PC-9 (cell line): ENCODE data around the gene OR51E2. TPM values are rescaled to one million over a fixed set of nuclear protein-coding genes. Genes with fewer than 3 reads are reported as not detected.

Experiments
- BruUV-seq: library from RNA; stranded (reverse); fragments of 400-500 nt; replicated peaks from 2 replicates; lab custom pipeline; 2021; lab: Mats Ljungman, UMichigan
- CTCF ChIA-PET: fragments of 300-600 bp; sonication (Branson Sonifier 250); formaldehyde crosslinking; loops from one replicate; lab custom pipeline; 2022; ENCODE audit warnings: antibody characterized with exemption; lab: Charles Lee
- POLR2A ChIA-PET: fragments of 300-600 bp; sonication (Branson Sonifier 250); formaldehyde crosslinking; loops from one replicate; lab custom pipeline; 2022; ENCODE audit warnings: antibody characterized with exemption; ENCODE audit not compliant: unreplicated experiment; lab: Charles Lee
- DNase-seq, 2 experiments: peaks; one replicate each; pipeline versions ENCODE4 v3.0.0 to v3.0.0-alpha.2; 2015 to 2022; ENCODE audit warnings: mixed read lengths in 1 of 2
- H2AFZ ChIP-seq: fragments of 200-600 bp; sonication (generic); 2 replicates; pipeline ENCODE4 v1.8.1; 2017; ENCODE audit warnings: antibody characterized with exemption
- H3F3A ChIP-seq: fragments of 200-600 bp; sonication (generic); 2 replicates; pipeline ENCODE4 v1.8.1; 2017; ENCODE audit warnings: antibody characterized with exemption, mild to moderate bottlenecking, low read depth; ENCODE audit not compliant: insufficient read depth
- H3K27ac ChIP-seq: fragments of 200-600 bp; sonication (generic); 2 replicates; pipeline ENCODE4 v1.6.1; 2016; ENCODE audit warnings: mixed run types
- H3K27me3 ChIP-seq: fragments of 200-600 bp; sonication (generic); 2 replicates; pipeline ENCODE4 v1.6.1; 2016; ENCODE audit warnings: low read depth, mixed run types; ENCODE audit not compliant: insufficient read depth
- H3K36me3 ChIP-seq: fragments of 200-600 bp; sonication (generic); 2 replicates; pipeline ENCODE4 v1.6.1; 2016; ENCODE audit warnings: low read depth, mixed run types
- H3K4me1 ChIP-seq: fragments of 200-600 bp; sonication (generic); replicated peaks from 2 replicates; pipeline ENCODE4 v1.6.1; 2016; ENCODE audit warnings: mixed run types; ENCODE audit not compliant: insufficient read depth
- H3K4me2 ChIP-seq: fragments of 200-600 bp; sonication (generic); 2 replicates; pipeline ENCODE4 v1.6.1; 2017; ENCODE audit warnings: mixed run types
- H3K4me3 ChIP-seq: fragments of 200-600 bp; sonication (generic); 2 replicates; pipeline ENCODE4 v1.6.1; 2016; ENCODE audit warnings: mixed run types
- H3K79me2 ChIP-seq: fragments of 200-600 bp; sonication (generic); 2 replicates; pipeline ENCODE4 v1.6.1; 2017; ENCODE audit warnings: low read depth, mixed run types
- H3K9me2 ChIP-seq: fragments of 200-600 bp; sonication (generic); 2 replicates; pipeline ENCODE4 v1.8.1; 2017; ENCODE audit warnings: mild to moderate bottlenecking; ENCODE audit not compliant: insufficient read depth
- H3K9me3 ChIP-seq: fragments of 200-600 bp; sonication (generic); 2 replicates; pipeline ENCODE4 v1.8.1; 2016; ENCODE audit warnings: low read depth; ENCODE audit not compliant: insufficient read depth
- H4K20me1 ChIP-seq: fragments of 200-600 bp; sonication (generic); 2 replicates; pipeline ENCODE4 v1.8.1; 2017; ENCODE audit not compliant: insufficient read depth
- EZH2 ChIP-seq: fragments of 200-600 bp; sonication (generic); IDR thresholded peaks from 2 replicates; pipeline ENCODE4 v1.8.0; 2017; ENCODE audit warnings: antibody characterized with exemption, low read depth
- intact Hi-C: fragments of 100-400 bp; cut with micrococcal nuclease; formaldehyde crosslinking; loops from one replicate; pipeline ENCODE4 v1.10.0; 2022; ENCODE audit not compliant: unreplicated experiment
- total RNA-seq: library from RNA; stranded (reverse); gene quantifications from 2 replicates; pipeline ENCODE4 v1.2.3, GENCODE V29; 2021
- TF ChIP-seq, protein P1 (sequence below): fragments of 200-600 bp; sonication (generic); conservative IDR thresholded peaks from 2 replicates; pipeline ENCODE4 v1.6.1; 2017; ENCODE audit warnings: mixed run types, antibody characterized with exemption, mild to moderate bottlenecking, moderate library complexity

OR51E2 gene
- total RNA-seq, 1 experiment from 2014 or later, result not detected

DNA sequence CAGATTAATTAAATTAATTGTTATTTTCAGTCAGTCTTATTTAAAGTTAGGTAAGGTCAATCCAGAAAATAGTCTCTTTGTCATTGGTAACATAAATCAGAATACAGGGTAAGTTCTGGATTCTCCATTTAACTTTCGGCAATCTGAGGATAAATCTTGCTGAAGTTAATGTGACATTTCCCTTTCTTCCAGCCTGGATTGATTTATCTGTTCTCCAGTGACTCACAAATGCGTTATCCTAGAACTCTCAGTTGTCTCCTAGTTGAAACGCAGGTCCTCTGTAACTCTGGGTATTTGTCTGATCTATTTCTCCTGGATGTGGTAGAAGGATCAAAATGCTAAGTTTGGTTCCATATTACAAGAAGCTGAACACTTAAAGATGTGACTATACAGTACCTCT lies 32.9 kb downstream of the OR51E2 start:
- no peaks in the 10 kb centered on the region for H3K4me1 ChIP-seq
- DNase-seq, result no peak
- no peak overlapping the region for H3K4me3 ChIP-seq
- no peaks in the 10 kb centered on the region for H3K36me3 ChIP-seq
- no peak overlapping the region for H2AFZ ChIP-seq
- H3K4me2 ChIP-seq, result no peak overlapping the region
- no peaks in the 10 kb centered on the region for H4K20me1 ChIP-seq
- TF ChIP-seq, protein P1, sequence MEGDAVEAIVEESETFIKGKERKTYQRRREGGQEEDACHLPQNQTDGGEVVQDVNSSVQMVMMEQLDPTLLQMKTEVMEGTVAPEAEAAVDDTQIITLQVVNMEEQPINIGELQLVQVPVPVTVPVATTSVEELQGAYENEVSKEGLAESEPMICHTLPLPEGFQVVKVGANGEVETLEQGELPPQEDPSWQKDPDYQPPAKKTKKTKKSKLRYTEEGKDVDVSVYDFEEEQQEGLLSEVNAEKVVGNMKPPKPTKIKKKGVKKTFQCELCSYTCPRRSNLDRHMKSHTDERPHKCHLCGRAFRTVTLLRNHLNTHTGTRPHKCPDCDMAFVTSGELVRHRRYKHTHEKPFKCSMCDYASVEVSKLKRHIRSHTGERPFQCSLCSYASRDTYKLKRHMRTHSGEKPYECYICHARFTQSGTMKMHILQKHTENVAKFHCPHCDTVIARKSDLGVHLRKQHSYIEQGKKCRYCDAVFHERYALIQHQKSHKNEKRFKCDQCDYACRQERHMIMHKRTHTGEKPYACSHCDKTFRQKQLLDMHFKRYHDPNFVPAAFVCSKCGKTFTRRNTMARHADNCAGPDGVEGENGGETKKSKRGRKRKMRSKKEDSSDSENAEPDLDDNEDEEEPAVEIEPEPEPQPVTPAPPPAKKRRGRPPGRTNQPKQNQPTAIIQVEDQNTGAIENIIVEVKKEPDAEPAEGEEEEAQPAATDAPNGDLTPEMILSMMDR, result no peak
- no peak for TF ChIP-seq EZH2
- no peaks in the 10 kb centered on the region for H3K79me2 ChIP-seq
- BruUV-seq, result no TSS peak
- H3K27ac ChIP-seq, result no peak overlapping the region
- ChIA-PET POLR2A (no interaction called here), CTCF (no interaction called here)
- intact Hi-C loops, result no loop called here
- no peaks in the 10 kb centered on the region for H3K9me3 ChIP-seq
- H3K27me3 ChIP-seq, result peaks cover 5% of the 10 kb centered on the region; the same call in 1 of the 2 replicates
- no peaks in the 10 kb centered on the region for H3F3A ChIP-seq
- no peaks in the 10 kb centered on the region for H3K9me2 ChIP-seq

DNA sequence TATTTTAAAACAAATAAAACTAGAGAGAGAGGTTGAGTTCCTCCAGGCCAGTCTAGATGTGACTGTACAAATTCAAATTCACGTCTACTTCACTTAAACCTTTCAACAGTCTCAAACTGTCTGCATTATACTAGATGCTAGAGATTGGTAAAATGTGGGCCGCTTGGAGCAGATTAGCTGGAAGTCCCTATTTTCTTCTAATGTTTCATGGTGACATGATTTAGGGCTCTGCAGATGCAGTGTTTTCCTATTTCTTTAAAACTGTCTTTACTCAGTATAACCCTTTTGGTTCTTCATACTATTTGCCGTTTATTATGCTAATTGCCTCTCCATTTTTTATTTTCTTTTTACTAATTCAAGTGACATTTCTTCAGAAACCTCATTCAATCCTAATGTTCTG lies 33.5 kb downstream of the OR51E2 start:
- H3K79me2 ChIP-seq, result no peaks in the 10 kb centered on the region
- no peak for TF ChIP-seq EZH2
- TF ChIP-seq, protein P1, result no peak
- no peaks in the 10 kb centered on the region for H3K36me3 ChIP-seq
- BruUV-seq, result no TSS peak
- H3K4me1 ChIP-seq, result no peaks in the 10 kb centered on the region
- intact Hi-C loops, result no loop called here
- ChIA-PET POLR2A (no interaction called here), CTCF (no interaction called here)
- peaks cover 5% of the 10 kb centered on the region; the same call in 1 of the 2 replicates for H3K27me3 ChIP-seq
- no peak overlapping the region for H2AFZ ChIP-seq
- H3K4me2 ChIP-seq, result no peak overlapping the region
- H3K9me3 ChIP-seq, result no peaks in the 10 kb centered on the region
- DNase-seq, result no peak
- H3K9me2 ChIP-seq, result no peaks in the 10 kb centered on the region
- no peak overlapping the region for H3K4me3 ChIP-seq
- no peak overlapping the region for H3K27ac ChIP-seq
- no peaks in the 10 kb centered on the region for H3F3A ChIP-seq
- no peaks in the 10 kb centered on the region for H4K20me1 ChIP-seq

DNA sequence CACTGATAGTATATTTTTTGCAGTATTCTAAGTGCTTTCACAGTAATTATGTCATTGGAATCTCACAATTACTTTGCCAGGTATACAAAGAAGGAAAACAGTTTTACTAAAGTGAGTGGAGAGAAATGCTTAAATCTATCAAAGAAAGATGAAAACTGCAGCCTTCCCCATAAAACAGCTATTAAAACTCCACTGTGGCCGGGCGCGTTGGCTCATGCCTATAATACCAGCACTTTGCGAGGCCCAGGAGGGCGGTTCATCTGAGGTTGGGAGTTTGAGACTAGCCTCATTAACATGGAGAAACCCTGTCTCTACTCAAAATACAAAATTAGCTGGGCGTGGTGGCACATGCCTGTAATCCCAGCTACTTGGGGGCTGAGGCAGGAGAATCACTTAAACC lies 34.8 kb downstream of the OR51E2 start:
- ChIA-PET POLR2A (no interaction called here), CTCF (no interaction called here)
- H3K79me2 ChIP-seq, result no peaks in the 10 kb centered on the region
- H2AFZ ChIP-seq, result no peak overlapping the region
- TF ChIP-seq, protein P1, result no peak
- TF ChIP-seq EZH2, result no peak
- H3K9me3 ChIP-seq, result no peaks in the 10 kb centered on the region
- H3K4me1 ChIP-seq, result no peaks in the 10 kb centered on the region
- no peaks in the 10 kb centered on the region for H3K9me2 ChIP-seq
- no peaks in the 10 kb centered on the region for H3K36me3 ChIP-seq
- H3K27ac ChIP-seq, result no peak overlapping the region
- no peak overlapping the region for H3K4me2 ChIP-seq
- H3F3A ChIP-seq, result no peaks in the 10 kb centered on the region
- no peak for DNase-seq
- no TSS peak for BruUV-seq
- no peaks in the 10 kb centered on the region for H4K20me1 ChIP-seq
- intact Hi-C loops, result no loop called here
- peaks cover 5% of the 10 kb centered on the region; the same call in 1 of the 2 replicates for H3K27me3 ChIP-seq
- H3K4me3 ChIP-seq, result no peak overlapping the region
